Mammary microvascular endothelial cell (primary cell): Measurements from ENCODE around the gene CNDP1. TPM values are rescaled to one million over a fixed set of nuclear protein-coding genes. Genes with fewer than 3 reads are reported as not detected.

ENCODE experiments used
- total RNA-seq: library from RNA; depleted of rRNA; stranded (reverse); fragments of >200 nt; gene quantifications from 2 replicates; pipeline ENCODE4 v1.2.3, GENCODE V29; 2015

The CNDP1 gene, protein sequence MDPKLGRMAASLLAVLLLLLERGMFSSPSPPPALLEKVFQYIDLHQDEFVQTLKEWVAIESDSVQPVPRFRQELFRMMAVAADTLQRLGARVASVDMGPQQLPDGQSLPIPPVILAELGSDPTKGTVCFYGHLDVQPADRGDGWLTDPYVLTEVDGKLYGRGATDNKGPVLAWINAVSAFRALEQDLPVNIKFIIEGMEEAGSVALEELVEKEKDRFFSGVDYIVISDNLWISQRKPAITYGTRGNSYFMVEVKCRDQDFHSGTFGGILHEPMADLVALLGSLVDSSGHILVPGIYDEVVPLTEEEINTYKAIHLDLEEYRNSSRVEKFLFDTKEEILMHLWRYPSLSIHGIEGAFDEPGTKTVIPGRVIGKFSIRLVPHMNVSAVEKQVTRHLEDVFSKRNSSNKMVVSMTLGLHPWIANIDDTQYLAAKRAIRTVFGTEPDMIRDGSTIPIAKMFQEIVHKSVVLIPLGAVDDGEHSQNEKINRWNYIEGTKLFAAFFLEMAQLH
- not detected in 2 replicates for total RNA-seq

DNA sequence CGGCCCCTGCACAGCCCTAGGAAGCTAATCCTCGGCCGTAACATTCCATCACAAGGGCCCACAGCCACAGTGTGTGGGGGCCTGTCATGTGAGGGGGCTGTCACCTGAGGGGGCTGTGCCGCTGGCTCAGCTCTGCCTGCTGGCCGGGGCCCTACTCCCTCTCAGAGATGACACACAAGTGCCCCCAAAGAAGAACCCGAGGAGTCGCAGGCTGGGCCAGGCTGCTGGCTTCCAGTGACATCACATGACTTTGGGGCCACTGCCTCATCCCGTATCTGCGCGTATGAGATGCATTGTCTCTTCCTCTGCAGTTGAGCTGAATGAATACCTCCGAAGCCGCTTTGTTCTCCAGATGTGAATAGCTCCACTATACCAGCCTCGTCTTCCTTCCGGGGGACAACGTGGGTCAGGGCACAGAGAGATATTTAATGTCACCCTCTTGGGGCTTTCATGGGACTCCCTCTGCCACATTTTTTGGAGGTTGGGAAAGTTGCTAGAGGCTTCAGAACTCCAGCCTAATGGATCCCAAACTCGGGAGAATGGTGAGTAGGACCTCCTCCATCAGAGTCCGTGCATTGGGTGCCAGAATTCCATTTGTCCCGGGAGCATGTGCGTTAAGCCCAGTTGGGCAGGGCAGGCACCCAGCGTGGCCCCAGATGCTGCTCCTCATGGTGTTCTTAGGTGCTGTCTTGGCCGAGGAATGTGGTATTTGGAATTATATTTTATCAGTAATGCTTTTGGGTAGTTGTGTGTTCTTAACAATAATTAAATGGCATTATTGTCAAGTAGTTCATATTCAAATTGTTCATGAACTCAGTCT lies at the start of gene CNDP1:
TSS of gene CNDP1 (plus strand) at position 351 of the 820 bp plus-strand sequence. CDS start at position 519, 168 bp downstream.

DNA sequence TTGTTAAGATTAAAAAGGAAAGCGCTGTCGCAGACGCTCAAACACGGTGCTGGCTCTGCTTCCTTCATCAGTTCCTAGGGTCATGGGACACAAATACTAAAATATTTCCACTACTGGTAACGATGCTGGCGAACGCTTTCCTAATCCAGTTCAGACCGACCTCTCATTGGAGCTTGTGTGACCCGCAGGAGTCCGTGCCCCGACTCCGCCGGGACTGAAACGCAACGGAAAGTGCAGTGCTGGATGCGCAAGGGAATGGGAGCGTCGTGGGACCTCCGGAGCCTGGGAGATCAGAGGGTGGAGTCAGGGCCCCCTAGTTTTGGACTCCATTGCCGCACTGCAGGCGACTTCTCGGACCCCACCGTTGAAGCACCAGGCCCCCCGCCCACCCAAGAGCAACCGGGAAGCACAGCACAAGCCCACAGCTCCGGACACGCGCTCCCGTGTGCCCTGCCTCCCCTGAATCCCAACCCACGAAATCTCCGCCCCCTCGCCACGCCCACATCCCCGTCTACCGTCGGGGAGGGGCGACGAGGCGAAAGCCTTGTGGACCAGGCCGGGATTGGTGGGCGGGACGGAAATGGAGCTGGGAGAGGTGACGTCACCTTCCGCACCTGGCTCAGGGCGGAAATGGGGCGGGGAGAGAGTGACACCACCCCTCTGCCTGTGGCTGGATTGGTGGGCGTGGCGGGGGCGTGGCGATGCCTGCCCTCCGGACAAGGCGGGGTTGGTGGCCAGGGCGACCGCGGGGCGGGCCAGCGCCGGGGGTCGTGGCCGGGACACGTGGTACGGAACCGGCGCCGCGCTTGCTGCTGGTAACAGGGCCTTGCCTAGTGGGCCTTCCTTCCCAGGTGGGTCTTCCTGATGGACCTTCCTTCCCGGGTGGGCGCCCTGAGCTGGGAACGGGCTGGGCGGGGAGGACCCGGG lies 38.5 kb upstream of the CNDP1 start, which contains the start of gene CNDP2:
TSS of gene CNDP2 (plus strand) at position 783 of the 927 bp plus-strand sequence. CDS start 3,611 bp downstream, outside the sequence.

DNA sequence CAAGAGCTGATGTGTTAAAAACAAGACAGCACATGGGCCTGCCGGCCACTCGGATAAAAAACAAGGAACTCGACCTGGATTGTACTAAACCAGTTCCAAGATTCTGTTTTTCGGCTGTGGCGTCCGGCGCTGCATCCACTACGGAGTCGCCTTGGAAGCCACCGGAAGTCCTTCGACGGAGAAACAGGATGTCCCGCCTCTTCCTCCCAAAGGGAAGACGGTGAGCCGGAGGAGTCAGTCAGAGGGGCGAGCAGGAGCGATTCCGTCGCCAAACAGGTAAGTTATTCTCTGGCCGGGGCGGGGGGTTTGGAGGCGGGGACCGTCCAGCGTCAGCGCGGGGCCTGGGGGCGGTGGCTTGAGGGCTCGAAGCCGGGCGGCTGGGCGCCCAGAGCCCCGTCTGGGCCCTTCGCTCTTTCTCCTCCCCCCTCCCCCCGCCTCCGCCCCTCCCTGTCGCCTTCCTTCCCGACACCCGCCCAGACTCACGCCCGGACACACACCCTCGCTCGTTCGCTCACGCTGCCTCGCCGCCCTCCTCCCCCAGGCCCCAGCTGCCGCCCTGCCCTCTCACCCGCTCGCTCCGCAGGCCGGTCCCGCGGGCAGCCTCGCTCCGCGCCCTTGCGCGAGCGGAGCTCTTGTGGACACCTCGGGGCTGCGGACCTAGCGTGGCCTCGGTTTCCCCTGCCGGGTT lies 63.5 kb downstream of the CNDP1 start, which contains the start of gene ZNF407:
TSS of gene ZNF407 (plus strand) at position 209 of the 688 bp plus-strand sequence. CDS start 33,150 bp downstream, outside the sequence.

Other genes starting within 250 kb of the CNDP1 start
- gene CYB5A, start 242.5 kb upstream of the CNDP1 start, total RNA-seq: 102 and 105 TPM in 2 replicates
- gene C18orf63, start 218.7 kb upstream of the CNDP1 start, total RNA-seq: 0.07 TPM in 1 of 2 replicates, not detected in the other
- not detected in 2 replicates for gene DIPK1C, start 77.2 kb upstream of the CNDP1 start, total RNA-seq
- 149 and 159 TPM in 2 replicates for gene CNDP2, start 38.1 kb upstream of the CNDP1 start, total RNA-seq
- gene ZNF407, start 63.4 kb downstream of the CNDP1 start, total RNA-seq: 7.1 and 7.5 TPM in 2 replicates